Measurements from ENCODE around the gene NEURL1B. TPM values are rescaled to one million over a fixed set of nuclear protein-coding genes. Genes with fewer than 3 reads are reported as not detected.

The NEURL1B gene
- total and polyA plus RNA-seq, 10 of the 15 experiments (the other 5 are each of a cell fraction or from before 2014, with no cell fraction given) = 0.04 to 0.28 (median 0.05) TPM; not detected in 4

DNA sequence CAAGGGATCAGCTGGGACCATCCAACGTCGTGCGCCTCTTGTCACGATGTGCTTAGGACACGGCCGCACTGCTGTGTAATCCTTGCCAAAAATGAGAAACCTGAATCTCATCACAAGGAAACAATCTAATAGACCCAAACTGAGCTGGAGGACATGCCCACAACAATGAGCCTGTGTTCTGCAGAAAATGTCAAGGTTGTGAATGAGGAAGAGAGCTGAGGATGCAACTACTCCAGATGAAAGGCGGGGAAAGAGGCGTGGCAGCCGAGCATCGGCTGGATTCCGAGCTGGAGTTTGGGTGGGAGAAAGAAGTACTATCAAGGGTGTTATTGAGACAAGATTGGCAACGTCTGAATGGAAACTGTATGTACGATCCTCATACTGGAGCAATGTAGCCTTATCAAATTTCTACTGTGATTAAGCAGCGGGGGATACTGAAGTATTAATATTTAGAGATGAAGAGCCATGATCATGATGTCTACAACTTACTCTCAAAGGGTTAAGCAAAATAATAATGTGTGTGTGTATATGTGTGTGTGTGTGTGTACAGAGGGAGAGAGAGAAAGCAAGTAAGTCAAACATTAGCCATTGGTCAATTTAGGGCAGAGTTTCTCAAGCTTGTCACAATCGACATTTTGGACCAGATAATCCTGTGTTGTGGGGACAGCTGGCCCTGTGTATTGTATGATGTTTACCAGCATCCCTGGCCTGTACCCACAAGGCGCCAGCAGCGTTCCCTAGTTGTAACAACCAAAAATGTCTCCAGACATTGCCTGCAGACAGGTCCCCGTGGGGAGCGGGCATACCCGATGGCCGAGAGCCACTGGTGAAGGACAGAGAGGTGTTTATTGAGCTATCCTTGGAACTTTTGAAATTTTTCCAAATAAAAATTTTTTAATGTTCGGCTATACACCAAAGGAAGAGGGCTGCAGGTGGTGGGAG lies 83.5 kb downstream of the NEURL1B start:
- ChIA-PET SMC1A (ENCODE audit: uncharacterized antibody, unreplicated experiment) (interaction anchor here (0.8 to 1.1 kb wide), 3 partner anchors 186 to 237 kb away, joined by 3 to 4 read pairs (median 3); no protein-coding TSS in a partner anchor), RAD21 (ENCODE audit: unreplicated experiment) (interaction anchor here (0.7 to 1.5 kb wide), 2 partner anchors 10 to 36 kb away, joined by 3 to 6 read pairs; no protein-coding TSS in a partner anchor), CTCF (interaction anchor here (1.0 to 3.5 kb wide), 5 partner anchors 11 to 208 kb away, joined by 3 to 23 read pairs (median 4); no protein-coding TSS in a partner anchor), POLR2A (no interaction called here)
- H3K36me3 ChIP-seq (ENCODE audit: control insufficient read depth in 2 of 2, insufficient read depth in 2 of 2, low read length in 1 of 2) = no peaks in the 10 kb centered on the region
- no peak for DNase-seq (ENCODE audit: low read depth, low spot score)
- no peak overlapping the region for H3K27ac ChIP-seq (ENCODE audit: control insufficient read depth, insufficient read depth)
- H3K4me3 ChIP-seq = no peak overlapping the region
- no peaks in the 10 kb centered on the region; a peak in 1 of 4 replicates for H3K27me3 ChIP-seq (replicated peaks in 1 of 2; ENCODE audit: control insufficient read depth in 2 of 2, insufficient read depth in 2 of 2, low read length in 1 of 2)
- ATAC-seq = no peak
- no peaks in the 10 kb centered on the region for H3K9me3 ChIP-seq (replicated peaks; ENCODE audit: control insufficient read depth, insufficient read depth, low read length)
- BruUV-seq (replicated peaks) = no TSS peak
- intact Hi-C loops (cut with micrococcal nuclease; ENCODE audit: unreplicated experiment) = no loop called here
- FAIRE-seq = no peak
- no peaks in the 10 kb centered on the region for H4K20me1 ChIP-seq (ENCODE audit: control insufficient read depth, insufficient read depth)
- TF ChIP-seq SMAD5 (IDR thresholded peaks at IDR 0.05; ENCODE audit: low read depth) (no peak), BCL11A (IDR thresholded peaks at IDR 0.05; ENCODE audit: low read depth, low read length) (no peak), EED (IDR thresholded peaks at IDR 0.05; ENCODE audit: low read depth) (no peak), HDGF (IDR thresholded peaks at IDR 0.05) (no peak), MYC (IDR thresholded peaks at IDR 0.05; ENCODE audit: insufficient read depth, insufficient read length, insufficient replicate concordance, low read length, severe bottlenecking) (no peak), ZNF384 (IDR thresholded peaks at IDR 0.05; ENCODE audit: borderline replicate concordance, low read depth, low read length) (no peak)
- TF ChIP-seq, protein P1, sequence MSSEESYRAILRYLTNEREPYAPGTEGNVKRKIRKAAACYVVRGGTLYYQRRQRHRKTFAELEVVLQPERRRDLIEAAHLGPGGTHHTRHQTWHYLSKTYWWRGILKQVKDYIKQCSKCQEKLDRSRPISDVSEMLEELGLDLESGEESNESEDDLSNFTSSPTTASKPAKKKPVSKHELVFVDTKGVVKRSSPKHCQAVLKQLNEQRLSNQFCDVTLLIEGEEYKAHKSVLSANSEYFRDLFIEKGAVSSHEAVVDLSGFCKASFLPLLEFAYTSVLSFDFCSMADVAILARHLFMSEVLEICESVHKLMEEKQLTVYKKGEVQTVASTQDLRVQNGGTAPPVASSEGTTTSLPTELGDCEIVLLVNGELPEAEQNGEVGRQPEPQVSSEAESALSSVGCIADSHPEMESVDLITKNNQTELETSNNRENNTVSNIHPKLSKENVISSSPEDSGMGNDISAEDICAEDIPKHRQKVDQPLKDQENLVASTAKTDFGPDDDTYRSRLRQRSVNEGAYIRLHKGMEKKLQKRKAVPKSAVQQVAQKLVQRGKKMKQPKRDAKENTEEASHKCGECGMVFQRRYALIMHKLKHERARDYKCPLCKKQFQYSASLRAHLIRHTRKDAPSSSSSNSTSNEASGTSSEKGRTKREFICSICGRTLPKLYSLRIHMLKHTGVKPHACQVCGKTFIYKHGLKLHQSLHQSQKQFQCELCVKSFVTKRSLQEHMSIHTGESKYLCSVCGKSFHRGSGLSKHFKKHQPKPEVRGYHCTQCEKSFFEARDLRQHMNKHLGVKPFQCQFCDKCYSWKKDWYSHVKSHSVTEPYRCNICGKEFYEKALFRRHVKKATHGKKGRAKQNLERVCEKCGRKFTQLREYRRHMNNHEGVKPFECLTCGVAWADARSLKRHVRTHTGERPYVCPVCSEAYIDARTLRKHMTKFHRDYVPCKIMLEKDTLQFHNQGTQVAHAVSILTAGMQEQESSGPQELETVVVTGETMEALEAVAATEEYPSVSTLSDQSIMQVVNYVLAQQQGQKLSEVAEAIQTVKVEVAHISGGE (CRISPR knock-in tag; IDR thresholded peaks at IDR 0.05) = no peak
- WGBS (ENCODE audit: insufficient coverage, insufficient replicate concordance, low lambda C conversion rate, missing lambda C conversion rate) = 62% methylated on average over 22 of the region's 22 CpGs
- H3K79me2 ChIP-seq (ENCODE audit: control insufficient read depth, insufficient read depth, low read length) = no peaks in the 10 kb centered on the region
- H3K4me2 ChIP-seq (ENCODE audit: control insufficient read depth, insufficient read depth) = no peak overlapping the region
- H3K9ac ChIP-seq (ENCODE audit: control insufficient read depth, insufficient read depth, low read length) = no peak overlapping the region
- in situ Hi-C loops (cut with MboI) = no loop called here
- H2AFZ ChIP-seq (ENCODE audit: control insufficient read depth, low read depth, low read length) = no peak overlapping the region
- no peaks in the 10 kb centered on the region for H3K4me1 ChIP-seq (ENCODE audit: control insufficient read depth, insufficient read depth, low read length)
